GM12878 (cell line): ENCODE data around the gene ITIH5. TPM values are rescaled to one million over a fixed set of nuclear protein-coding genes. Genes with fewer than 3 reads are reported as not detected.

Source experiments
- ATAC-seq: fragments of 200-7000 bp; cut with Tn5 transposase; 3 replicates; pipeline ENCODE4 v1.9.1; 2020; ENCODE audit warnings: mild to moderate bottlenecking, moderate library complexity
- BruUV-seq: library from RNA; stranded (reverse); fragments of 400-500 nt; replicated peaks from 2 replicates; lab custom pipeline; 2021; lab: Mats Ljungman, UMichigan
- CTCF ChIA-PET: fragments of 300-600 bp; sonication (Branson Sonifier 250); formaldehyde crosslinking; extraction: SDS; loops from one replicate; lab custom pipeline; 2021; ENCODE audit warnings: inconsistent platforms; lab: Yijun Ruan, JAX
- POLR2A ChIA-PET: fragments of 350-600 bp; formaldehyde crosslinking; extraction: SDS; loops from one replicate; lab custom pipeline; 2021; ENCODE audit warnings: inconsistent platforms; lab: Charles Lee
- RAD21 ChIA-PET: fragments of 300-600 bp; sonication (Branson Sonifier 250); formaldehyde crosslinking; loops from one replicate; lab custom pipeline; 2023; ENCODE audit warnings: antibody characterized with exemption; ENCODE audit not compliant: unreplicated experiment; lab: Charles Lee
- SMC1A ChIA-PET: fragments of 300-600 bp; sonication (Branson Sonifier 250); formaldehyde crosslinking; loops from one replicate; lab custom pipeline; 2023; ENCODE audit not compliant: unreplicated experiment, uncharacterized antibody; lab: Charles Lee
- DNase-seq: peaks from one replicate; pipeline ENCODE4 v3.0.0-alpha.2; 2011; ENCODE audit warnings: low read depth, low spot score
- FAIRE-seq: peaks from 3 replicates; lab custom pipeline; 2011; peaks lifted over from hg19 to GRCh38; lab: Jason Lieb, UNC
- H2AFZ ChIP-seq: 2 replicates; pipeline ENCODE4 v1.6.0; 2011; ENCODE audit warnings: low read depth, low read length, control low read depth; ENCODE audit not compliant: control insufficient read depth
- H3K27ac ChIP-seq: 2 replicates; pipeline ENCODE4 v1.5.1; 2011; ENCODE audit warnings: control low read depth; ENCODE audit not compliant: control insufficient read depth, insufficient read depth
- H3K27me3 ChIP-seq, 2 experiments: replicated peaks in 1 of 2; 2 replicates each; pipeline versions ENCODE4 v1.6.0 to v1.6.1; 2011; ENCODE audit warnings: low read length in 1 of 2; ENCODE audit not compliant: control insufficient read depth in 2 of 2, insufficient read depth in 2 of 2
- H3K36me3 ChIP-seq, 2 experiments: 2 replicates each; pipeline ENCODE4 v1.5.1; 2011; ENCODE audit warnings: low read length in 1 of 2; ENCODE audit not compliant: control insufficient read depth in 2 of 2, insufficient read depth in 2 of 2
- H3K4me1 ChIP-seq: 2 replicates; pipeline ENCODE4 v1.6.1; 2011; ENCODE audit warnings: mild to moderate bottlenecking, low read length, moderate library complexity, mixed read lengths; ENCODE audit not compliant: control insufficient read depth, insufficient read depth
- H3K4me2 ChIP-seq: 2 replicates; pipeline ENCODE4 v1.6.0; 2011; ENCODE audit warnings: control low read depth; ENCODE audit not compliant: control insufficient read depth, insufficient read depth
- H3K4me3 ChIP-seq: fragments of 200-600 bp; sonication (generic); 2 replicates; pipeline ENCODE4 v1.5.1; 2016
- H3K79me2 ChIP-seq: 2 replicates; pipeline ENCODE4 v1.6.0; 2011; ENCODE audit warnings: low read length; ENCODE audit not compliant: control insufficient read depth, insufficient read depth
- H3K9ac ChIP-seq: 2 replicates; pipeline ENCODE4 v1.8.0; 2011; ENCODE audit warnings: low read length, control low read depth, mixed read lengths; ENCODE audit not compliant: control insufficient read depth, insufficient read depth
- H3K9me3 ChIP-seq: replicated peaks from 3 replicates; pipeline ENCODE4 v1.5.1; 2011; ENCODE audit warnings: mild to moderate bottlenecking, low read length; ENCODE audit not compliant: control insufficient read depth, insufficient read depth
- H4K20me1 ChIP-seq: 2 replicates; pipeline ENCODE4 v1.6.0; 2011; ENCODE audit not compliant: control insufficient read depth, insufficient read depth
- BCL3 ChIP-seq: IDR thresholded peaks from 2 replicates; pipeline ENCODE4 v1.6.1; 2011; ENCODE audit warnings: borderline replicate concordance, low read depth, mild to moderate bottlenecking, moderate library complexity, low read length; ENCODE audit not compliant: insufficient read depth, poor library complexity, severe bottlenecking
- BHLHE40 ChIP-seq, 2 experiments: fragments of 450-650 bp in 1 of 2; IDR thresholded peaks; 2 replicates each; pipeline ENCODE4 v1.6.1; 2011 to 2017; ENCODE audit warnings: low read depth in 2 of 2, borderline replicate concordance in 1 of 2, improper control_type of control experiment in 1 of 2, low read length in 1 of 2, mild to moderate bottlenecking in 1 of 2
- DPF2 ChIP-seq: fragments of 450-650 bp; IDR thresholded peaks from 2 replicates; pipeline ENCODE4 v1.6.1; 2017; ENCODE audit warnings: mild to moderate bottlenecking
- EED ChIP-seq: sonication (generic); IDR thresholded peaks from 2 replicates; pipeline ENCODE4 v1.6.1; 2016; ENCODE audit warnings: antibody characterized with exemption, low read depth
- EP300 ChIP-seq, 2 experiments: fragments of 150-350 bp in 1 of 2; IDR thresholded peaks; 2 replicates each; pipeline ENCODE4 v1.6.1; 2011 to 2012; ENCODE audit warnings: low read depth in 2 of 2, low read length in 2 of 2, borderline replicate concordance in 1 of 2, improper control_type of control experiment in 1 of 2, inconsistent platforms in 1 of 2; ENCODE audit not compliant: control insufficient read depth in 1 of 2
- GABPA ChIP-seq: IDR thresholded peaks from 2 replicates; pipeline ENCODE4 v1.6.1; 2014; ENCODE audit warnings: antibody characterized with exemption, low read depth, mild to moderate bottlenecking, inconsistent platforms
- HCFC1 ChIP-seq: fragments of 150-350 bp; IDR thresholded peaks from 2 replicates; pipeline ENCODE4 v1.6.1; 2014; ENCODE audit warnings: low read length
- IKZF1 ChIP-seq: fragments of 450-650 bp; conservative IDR thresholded peaks from 2 replicates; pipeline ENCODE4 v1.6.1; 2017; ENCODE audit warnings: antibody characterized with exemption, mild to moderate bottlenecking
- KAT2A ChIP-seq: conservative IDR thresholded peaks from 2 replicates; pipeline ENCODE4 v1.6.1; 2011; ENCODE audit warnings: low read depth, low read length; ENCODE audit not compliant: control insufficient read depth
- KDM1A ChIP-seq: fragments of 200-600 bp; sonication (generic); IDR thresholded peaks from 2 replicates; pipeline ENCODE4 v1.6.1; 2016; ENCODE audit warnings: borderline replicate concordance
- NR2C1 ChIP-seq: fragments of 450-650 bp; IDR thresholded peaks from 2 replicates; pipeline ENCODE4 v1.6.1; 2017; ENCODE audit warnings: antibody characterized with exemption, mild to moderate bottlenecking, moderate library complexity
- NR2C2 ChIP-seq: IDR thresholded peaks from 2 replicates; pipeline ENCODE4 v1.6.1; 2011; ENCODE audit warnings: borderline replicate concordance, low read depth; ENCODE audit not compliant: control insufficient read depth, insufficient read length
- RAD51 ChIP-seq: fragments of 450-650 bp; IDR thresholded peaks from 2 replicates; pipeline ENCODE4 v1.6.1; 2016; ENCODE audit warnings: moderate library complexity, mild to moderate bottlenecking, inconsistent platforms
- SMAD5 ChIP-seq: IDR thresholded peaks from 2 replicates; pipeline ENCODE4 v1.6.1; 2016; ENCODE audit warnings: antibody characterized with exemption, low read depth
- TCF3 ChIP-seq: IDR thresholded peaks from 2 replicates; pipeline ENCODE4 v1.6.1; 2012; ENCODE audit warnings: low read depth, mild to moderate bottlenecking, low read length, borderline replicate concordance; ENCODE audit not compliant: insufficient read depth
- YY1 ChIP-seq: IDR thresholded peaks from 2 replicates; pipeline ENCODE4 v1.6.1; 2011; ENCODE audit warnings: low read depth, mild to moderate bottlenecking, low read length
- ZNF384 ChIP-seq: IDR thresholded peaks from 2 replicates; pipeline ENCODE4 v1.6.1; 2012; ENCODE audit warnings: low read depth, mild to moderate bottlenecking, low read length, improper control_type of control experiment, borderline replicate concordance
- WGBS: methylation state at CpG from one replicate; pipeline ENCODE4 v1.1.6; 2016; ENCODE audit warnings: low lambda C conversion rate; ENCODE audit not compliant: insufficient replicate concordance, insufficient coverage; ENCODE audit errors: missing lambda C conversion rate; 5-methylcytosine and 5-hydroxymethylcytosine counted together
- in situ Hi-C: fragments of 300-500 bp; cut with MboI; formaldehyde crosslinking; loops from 9 replicates; pipeline ENCODE4 v1.14.3; 2018; ENCODE audit warnings: mixed read lengths
- intact Hi-C: fragments of 100-400 bp; cut with micrococcal nuclease; formaldehyde crosslinking; loops from one replicate; pipeline ENCODE4 v1.14.2; 2022; ENCODE audit not compliant: unreplicated experiment
- polyA plus RNA-seq, 11 experiments: library from polyadenylated mRNA; depleted of rRNA in 4 of 11; unstranded in 6 of 11; stranded (reverse) in 5 of 11; fragments of >200 nt; fragmentation: Nextera tagmentation in 4 of 11; fragmentation: Illumina TruSeq in 1 of 11; extraction: Ambion mirVana in 4 of 11; extraction: Trizol in 1 of 11; gene quantifications; 1 replicate in 1 of 11; 2 replicates in 10 of 11; pipeline versions ENCODE4 v1.2.1 to v1.2.3, GENCODE V29; 2011 to 2016; ENCODE audit warnings: inconsistent platforms in 2 of 11, missing spikeins in 2 of 11, low read depth in 1 of 11
- total RNA-seq, 4 experiments: library from RNA; depleted of rRNA in 3 of 4; stranded (reverse); fragments of >200 nt in 3 of 4; fragmentation: Illumina TruSeq in 1 of 4; extraction: Trizol in 1 of 4; gene quantifications; 2 replicates each; pipeline versions ENCODE4 v1.2.1 to v1.2.3, GENCODE V29; 2013 to 2021
- TF ChIP-seq, protein P1 (sequence below): IDR thresholded peaks from 2 replicates; pipeline ENCODE4 v1.6.1; 2011; ENCODE audit warnings: low read depth, low read length, improper control_type of control experiment, borderline replicate concordance
- TF ChIP-seq, protein P2 (sequence below): IDR thresholded peaks from 2 replicates; pipeline ENCODE4 v1.6.1; 2012; ENCODE audit warnings: low read depth, low read length, improper control_type of control experiment
- TF ChIP-seq, protein P3 (sequence below): fragments of 450-650 bp; IDR thresholded peaks from 2 replicates; pipeline ENCODE4 v1.6.1; 2017; ENCODE audit warnings: mild to moderate bottlenecking

ITIH5 gene
- total and polyA plus RNA-seq, 10 of the 15 experiments (the other 5 are each of a cell fraction or from before 2014, with no cell fraction given), result 0.14 to 0.43 (median 0.21) TPM; not detected in 7

GRCh38 chr10:7703140-7703539, 36.4 kb upstream of the ITIH5 start, which contains the start of gene ITIH2:
Gene ITIH2, plus strand, starts transcription at chr10:7703316. Its CDS starts 119 bp downstream, at chr10:7703435.
- H3K4me2 ChIP-seq, result no peak within 1 kb of the TSS
- no peaks in the 10 kb centered on the region for H4K20me1 ChIP-seq
- no peak within 1 kb of the TSS for H3K9ac ChIP-seq
- intact Hi-C loops, result no loop called here
- DNase-seq, result no peak
- ChIA-PET POLR2A (no interaction called here), SMC1A (interaction anchor here (3.0 kb wide), 1 partner anchor 178 kb away, joined by 8 read pairs; no protein-coding TSS in a partner anchor), RAD21 (interaction anchor here (1.0 kb wide), 1 partner anchor 178 kb away, joined by 3 read pairs; no protein-coding TSS in a partner anchor), CTCF (interaction anchor here (2.1 kb wide), 1 partner anchor 16 kb away, joined by 7 read pairs; no protein-coding TSS in a partner anchor)
- H3K27ac ChIP-seq, result no peak within 1 kb of the TSS
- H3K4me3 ChIP-seq, result no peak within 1 kb of the TSS
- BruUV-seq, result no TSS peak
- in situ Hi-C loops, result no loop called here
- H3K4me1 ChIP-seq, result no peaks in the 10 kb centered on the region
- no peaks in the 10 kb centered on the region for H3K79me2 ChIP-seq
- WGBS, result 19% methylated on average over 4 of the region's 4 CpGs
- no peaks in the 10 kb centered on the region for H3K9me3 ChIP-seq
- TF ChIP-seq, protein P1, sequence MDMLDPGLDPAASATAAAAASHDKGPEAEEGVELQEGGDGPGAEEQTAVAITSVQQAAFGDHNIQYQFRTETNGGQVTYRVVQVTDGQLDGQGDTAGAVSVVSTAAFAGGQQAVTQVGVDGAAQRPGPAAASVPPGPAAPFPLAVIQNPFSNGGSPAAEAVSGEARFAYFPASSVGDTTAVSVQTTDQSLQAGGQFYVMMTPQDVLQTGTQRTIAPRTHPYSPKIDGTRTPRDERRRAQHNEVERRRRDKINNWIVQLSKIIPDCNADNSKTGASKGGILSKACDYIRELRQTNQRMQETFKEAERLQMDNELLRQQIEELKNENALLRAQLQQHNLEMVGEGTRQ, result no peak
- TF ChIP-seq SMAD5, result no peak
- no peak for TF ChIP-seq KDM1A
- no peak for TF ChIP-seq IKZF1
- TF ChIP-seq HCFC1, result no peak
- no peak for TF ChIP-seq ZNF384
- no peak for TF ChIP-seq DPF2
- TF ChIP-seq BHLHE40 (IDR thresholded peaks at IDR 0.05; ENCODE audit: borderline replicate concordance in 1 of 2, low read depth in 2 of 2, low read length in 1 of 2), result no peak
- TF ChIP-seq KAT2A, result no peak
- TF ChIP-seq RAD51, result no peak
- no peak for TF ChIP-seq EED
- TF ChIP-seq YY1, result no peak
- TF ChIP-seq, protein P2, sequence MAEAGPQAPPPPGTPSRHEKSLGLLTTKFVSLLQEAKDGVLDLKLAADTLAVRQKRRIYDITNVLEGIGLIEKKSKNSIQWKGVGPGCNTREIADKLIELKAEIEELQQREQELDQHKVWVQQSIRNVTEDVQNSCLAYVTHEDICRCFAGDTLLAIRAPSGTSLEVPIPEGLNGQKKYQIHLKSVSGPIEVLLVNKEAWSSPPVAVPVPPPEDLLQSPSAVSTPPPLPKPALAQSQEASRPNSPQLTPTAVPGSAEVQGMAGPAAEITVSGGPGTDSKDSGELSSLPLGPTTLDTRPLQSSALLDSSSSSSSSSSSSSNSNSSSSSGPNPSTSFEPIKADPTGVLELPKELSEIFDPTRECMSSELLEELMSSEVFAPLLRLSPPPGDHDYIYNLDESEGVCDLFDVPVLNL, result no peak
- TF ChIP-seq EP300 (IDR thresholded peaks at IDR 0.05; ENCODE audit: borderline replicate concordance in 1 of 2, control insufficient read depth in 1 of 2, low read depth in 2 of 2, low read length in 2 of 2), result no peak
- TF ChIP-seq, protein P3, sequence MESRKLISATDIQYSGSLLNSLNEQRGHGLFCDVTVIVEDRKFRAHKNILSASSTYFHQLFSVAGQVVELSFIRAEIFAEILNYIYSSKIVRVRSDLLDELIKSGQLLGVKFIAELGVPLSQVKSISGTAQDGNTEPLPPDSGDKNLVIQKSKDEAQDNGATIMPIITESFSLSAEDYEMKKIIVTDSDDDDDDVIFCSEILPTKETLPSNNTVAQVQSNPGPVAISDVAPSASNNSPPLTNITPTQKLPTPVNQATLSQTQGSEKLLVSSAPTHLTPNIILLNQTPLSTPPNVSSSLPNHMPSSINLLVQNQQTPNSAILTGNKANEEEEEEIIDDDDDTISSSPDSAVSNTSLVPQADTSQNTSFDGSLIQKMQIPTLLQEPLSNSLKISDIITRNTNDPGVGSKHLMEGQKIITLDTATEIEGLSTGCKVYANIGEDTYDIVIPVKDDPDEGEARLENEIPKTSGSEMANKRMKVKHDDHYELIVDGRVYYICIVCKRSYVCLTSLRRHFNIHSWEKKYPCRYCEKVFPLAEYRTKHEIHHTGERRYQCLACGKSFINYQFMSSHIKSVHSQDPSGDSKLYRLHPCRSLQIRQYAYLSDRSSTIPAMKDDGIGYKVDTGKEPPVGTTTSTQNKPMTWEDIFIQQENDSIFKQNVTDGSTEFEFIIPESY, result no peak
- no peak for TF ChIP-seq GABPA
- TF ChIP-seq BCL3, result no peak
- TF ChIP-seq NR2C1, result no peak
- TF ChIP-seq TCF3, result no peak
- TF ChIP-seq NR2C2, result no peak
- ATAC-seq, result no peak
- no peak within 1 kb of the TSS for H2AFZ ChIP-seq
- peaks cover 2 to 6% of the 10 kb centered on the region in 2 experiments for H3K27me3 ChIP-seq
- FAIRE-seq, result no peak
- no peaks in the 10 kb centered on the region for H3K36me3 ChIP-seq
